GM12875 (cell line): Measurements from ENCODE around the gene KCNIP1.
"Not testable (repeated sequence)": the region's sequence is repeated elsewhere in the genome, so short reads cannot be mapped to it uniquely, and the experiment has no call there.

Source experiments
- H3K4me3 ChIP-seq: one replicate; pipeline ENCODE4 v1.5.1; 2011; ENCODE audit warnings: low read depth, low read length, control low read depth
- TF ChIP-seq, protein P1 (sequence below): IDR thresholded peaks from 2 replicates; pipeline ENCODE4 v1.5.1; 2011; ENCODE audit warnings: low read depth, mild to moderate bottlenecking, control low read depth, inconsistent platforms, low read length, moderate library complexity, borderline replicate concordance; ENCODE audit not compliant: insufficient read depth

The KCNIP1 gene

DNA sequence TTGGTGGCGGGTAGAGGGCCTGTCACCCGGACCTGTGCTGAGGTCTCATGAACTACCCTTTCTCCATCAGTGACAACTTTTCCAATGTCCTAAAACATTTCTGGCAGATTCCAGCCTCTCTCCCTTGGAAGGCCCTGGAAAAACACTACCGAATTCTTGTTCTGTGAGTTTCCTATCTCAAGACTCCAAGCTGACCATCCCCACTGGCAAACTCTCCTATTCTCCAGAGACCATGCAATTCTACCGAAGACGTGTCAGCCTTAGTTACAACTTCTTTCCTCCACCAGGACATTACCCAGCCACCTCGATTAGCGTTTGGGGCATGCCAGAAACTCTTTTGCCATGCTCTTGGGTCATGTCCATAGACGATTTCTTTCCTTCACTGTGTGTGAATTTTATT, 252.9 kb downstream of the KCNIP1 start:
- TF ChIP-seq, protein P1, sequence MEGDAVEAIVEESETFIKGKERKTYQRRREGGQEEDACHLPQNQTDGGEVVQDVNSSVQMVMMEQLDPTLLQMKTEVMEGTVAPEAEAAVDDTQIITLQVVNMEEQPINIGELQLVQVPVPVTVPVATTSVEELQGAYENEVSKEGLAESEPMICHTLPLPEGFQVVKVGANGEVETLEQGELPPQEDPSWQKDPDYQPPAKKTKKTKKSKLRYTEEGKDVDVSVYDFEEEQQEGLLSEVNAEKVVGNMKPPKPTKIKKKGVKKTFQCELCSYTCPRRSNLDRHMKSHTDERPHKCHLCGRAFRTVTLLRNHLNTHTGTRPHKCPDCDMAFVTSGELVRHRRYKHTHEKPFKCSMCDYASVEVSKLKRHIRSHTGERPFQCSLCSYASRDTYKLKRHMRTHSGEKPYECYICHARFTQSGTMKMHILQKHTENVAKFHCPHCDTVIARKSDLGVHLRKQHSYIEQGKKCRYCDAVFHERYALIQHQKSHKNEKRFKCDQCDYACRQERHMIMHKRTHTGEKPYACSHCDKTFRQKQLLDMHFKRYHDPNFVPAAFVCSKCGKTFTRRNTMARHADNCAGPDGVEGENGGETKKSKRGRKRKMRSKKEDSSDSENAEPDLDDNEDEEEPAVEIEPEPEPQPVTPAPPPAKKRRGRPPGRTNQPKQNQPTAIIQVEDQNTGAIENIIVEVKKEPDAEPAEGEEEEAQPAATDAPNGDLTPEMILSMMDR: no peak
- H3K4me3 ChIP-seq: no peak overlapping the region

DNA sequence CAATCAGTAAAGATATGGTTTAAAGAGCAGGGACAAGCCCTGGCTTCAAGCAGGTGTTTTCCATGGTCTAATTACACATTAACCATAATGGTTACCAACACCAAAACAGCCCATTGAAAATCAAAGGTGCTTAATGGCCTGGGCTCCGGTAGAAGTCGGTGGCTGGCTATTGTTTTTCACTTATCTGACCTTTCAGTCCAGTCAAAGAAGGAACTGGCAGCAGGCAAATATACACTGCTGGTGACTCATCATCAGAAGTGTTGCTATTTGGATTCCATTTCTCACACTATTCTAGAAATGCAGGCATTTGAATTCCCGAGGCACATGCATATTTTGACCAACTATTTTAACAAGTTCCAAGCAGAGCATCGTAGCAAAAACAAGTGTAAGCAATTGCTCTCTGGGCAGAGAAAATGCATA, 253.4 kb downstream of the KCNIP1 start:
- TF ChIP-seq, protein P1: no peak
- H3K4me3 ChIP-seq: no peak overlapping the region

DNA sequence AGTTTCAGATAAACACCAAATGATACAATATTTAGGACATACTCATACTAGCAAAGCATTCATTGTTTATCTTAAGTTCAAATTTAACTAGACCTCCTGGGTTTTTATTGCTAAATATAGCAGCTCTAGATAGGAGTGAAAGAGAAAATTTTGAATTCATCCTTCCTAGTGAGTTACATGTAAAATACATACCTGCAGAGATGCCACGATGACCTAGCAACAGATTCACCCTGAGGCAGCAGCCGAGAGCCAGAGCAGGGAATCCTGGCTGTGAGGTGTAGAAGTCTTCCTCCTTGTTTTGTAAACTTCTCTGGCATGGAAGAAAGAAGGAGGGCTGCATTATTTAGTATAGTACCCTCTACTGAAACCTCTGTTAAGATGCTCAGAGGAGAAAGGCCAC, 253.8 kb downstream of the KCNIP1 start:
- no peak overlapping the region for H3K4me3 ChIP-seq
- TF ChIP-seq, protein P1: no peak

DNA sequence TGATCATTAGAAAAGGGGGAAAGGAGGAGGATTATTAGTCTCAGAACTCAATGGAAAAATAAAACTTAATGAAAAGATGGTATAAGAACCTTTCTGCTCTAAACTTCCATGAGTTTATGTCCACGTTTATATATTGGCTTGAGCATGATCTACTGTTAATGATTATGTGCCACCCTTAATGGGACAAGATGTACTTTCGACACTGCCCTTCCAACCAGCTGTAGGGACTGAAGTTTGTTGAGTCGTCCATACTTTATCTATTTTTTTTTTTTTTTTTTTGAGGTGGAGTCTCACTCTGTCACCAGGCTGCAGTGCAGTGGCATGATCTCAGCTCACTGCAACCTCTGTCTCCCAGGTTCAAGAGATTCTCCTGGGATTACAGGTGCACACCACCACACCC, 254.7 kb downstream of the KCNIP1 start:
- no peak overlapping the region for H3K4me3 ChIP-seq
- TF ChIP-seq, protein P1: no peak

DNA sequence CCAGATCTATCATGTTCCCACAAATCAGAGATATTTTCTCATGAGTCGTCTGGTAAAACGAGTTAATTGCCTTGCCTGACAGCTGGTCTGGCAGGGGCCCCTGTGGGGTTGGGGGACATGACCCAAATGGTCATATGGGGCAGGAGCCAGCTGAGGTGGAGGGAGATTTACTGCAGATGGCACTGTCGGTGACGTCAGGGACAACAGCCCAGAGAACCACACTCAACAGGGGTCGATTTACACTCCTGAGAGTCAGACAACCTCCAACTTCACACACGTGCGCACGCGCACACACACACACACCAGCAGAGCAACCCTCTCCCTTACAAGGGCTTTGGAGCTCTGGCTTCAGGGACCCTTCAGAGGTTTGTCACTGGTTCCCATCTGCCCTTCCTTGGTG, 256.3 kb downstream of the KCNIP1 start:
- TF ChIP-seq, protein P1: no peak
- H3K4me3 ChIP-seq: no peak overlapping the region

DNA sequence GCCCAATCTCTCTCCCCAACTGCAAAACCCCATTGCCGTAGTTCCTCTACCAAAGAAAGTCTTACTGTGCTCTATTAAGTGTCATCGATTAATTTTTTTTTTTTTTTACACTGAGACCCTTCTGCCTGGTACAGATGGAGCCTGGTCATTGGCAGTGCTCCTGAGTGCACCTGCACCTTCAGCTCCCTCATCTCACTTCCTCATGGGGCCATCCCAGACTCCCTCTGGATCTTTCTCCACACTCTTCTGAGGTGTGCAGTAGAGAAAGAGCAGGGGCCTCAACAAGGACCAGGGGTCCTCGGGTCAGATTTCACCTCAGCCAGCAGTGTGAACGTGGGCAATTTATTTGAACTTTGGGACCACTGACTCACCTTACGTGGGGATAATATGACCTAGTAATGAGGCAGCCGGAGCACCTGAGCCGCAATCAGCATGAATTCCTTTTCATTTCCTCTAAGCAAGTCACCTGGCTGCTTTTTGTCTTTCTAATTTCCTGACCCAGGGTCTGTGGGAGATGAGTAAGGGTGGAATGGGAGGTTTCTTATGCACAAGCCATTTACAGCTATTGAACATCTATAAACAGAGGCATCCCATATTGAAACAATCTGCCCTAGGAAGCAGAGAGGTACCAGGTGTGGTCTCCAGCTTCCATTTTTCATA, 257.4 kb downstream of the KCNIP1 start:
- TF ChIP-seq, protein P1: no peak
- no peak overlapping the region for H3K4me3 ChIP-seq

DNA sequence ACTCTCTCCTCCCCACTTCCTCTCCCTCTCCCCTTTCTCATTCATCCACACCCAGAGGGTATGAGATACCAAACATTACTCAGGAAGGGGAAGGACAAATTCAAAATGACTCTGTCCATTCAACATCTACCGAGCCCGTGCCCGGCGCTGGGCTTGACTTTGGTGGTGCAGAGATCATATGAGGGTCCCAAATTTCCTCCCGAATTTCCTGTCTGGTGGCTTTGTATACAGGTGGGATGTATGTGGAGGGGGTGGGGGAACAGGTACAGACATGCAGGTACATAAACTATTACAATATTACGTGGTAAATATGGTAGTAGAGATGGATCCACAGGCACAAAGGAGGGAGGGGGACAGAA, 257.9 kb downstream of the KCNIP1 start:
- TF ChIP-seq, protein P1: no peak
- no peak overlapping the region for H3K4me3 ChIP-seq

DNA sequence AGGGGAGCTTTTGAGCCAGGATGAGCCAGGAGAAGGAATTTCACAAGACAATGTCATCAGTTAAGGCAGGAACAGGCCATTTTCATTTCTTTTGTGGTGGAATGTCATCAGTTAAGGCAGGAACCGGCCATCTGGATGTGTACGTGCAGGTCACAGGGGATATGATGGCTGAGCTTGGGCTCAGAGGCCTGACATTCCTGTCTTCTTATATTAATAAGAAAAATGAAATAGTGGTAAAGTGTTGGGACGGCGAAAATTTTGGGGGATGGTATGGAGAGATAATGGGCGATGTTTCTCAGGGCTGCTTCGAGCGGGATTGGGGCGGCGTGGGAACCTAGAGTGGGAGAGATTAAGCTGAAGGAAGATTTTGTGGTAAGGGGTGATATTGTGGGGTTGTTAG, 258.5 kb downstream of the KCNIP1 start:
- not testable (repeated sequence) for H3K4me3 ChIP-seq

DNA sequence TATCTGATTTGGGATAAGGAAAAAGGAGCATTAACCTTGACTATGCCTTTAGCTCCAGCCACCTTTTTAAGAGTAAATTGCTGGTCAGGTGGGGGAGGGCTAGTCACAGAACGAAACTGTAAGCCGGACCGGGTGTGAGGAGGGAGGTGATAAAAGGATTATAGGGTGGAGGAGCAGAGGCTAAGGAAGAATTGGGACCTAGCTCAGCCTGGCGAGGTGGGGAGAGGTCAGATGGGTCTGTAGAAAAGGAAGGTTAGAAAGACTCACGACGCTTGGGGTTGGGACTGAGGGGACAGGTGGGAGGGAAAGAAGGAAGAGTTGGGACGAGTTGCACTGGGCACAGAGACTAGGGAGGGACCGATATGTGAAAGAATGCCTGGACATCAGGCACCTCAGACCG, 262.0 kb downstream of the KCNIP1 start:
- H3K4me3 ChIP-seq: not testable (repeated sequence)
